GM18909 (cell line): ENCODE results near the gene ZBTB7C.

Source experiments
- ATAC-seq: cut with Tn5 transposase; IDR thresholded peaks from one replicate; pipeline ENCODE4 v1.9.1; 2021; ENCODE audit warnings: mild to moderate bottlenecking; ENCODE audit not compliant: unreplicated experiment, poor library complexity

The ZBTB7C gene

GRCh38 chr18:48330016-48330991 is 78.9 kb downstream of the ZBTB7C start:
- ATAC-seq: no peak

GRCh38 chr18:48328473-48329210 is 80.5 kb downstream of the ZBTB7C start:
- ATAC-seq: no peak

GRCh38 chr18:48326901-48327675 is 82.1 kb downstream of the ZBTB7C start:
- no peak for ATAC-seq

- no peak for ATAC-seq
These were observed 84.0 kb downstream of the ZBTB7C start for GRCh38 chr18:48325115-48325665.

- ATAC-seq: no peak
These were observed 84.5 kb downstream of the ZBTB7C start for GRCh38 chr18:48324651-48325050.

- no peak for ATAC-seq
These were observed 86.0 kb downstream of the ZBTB7C start for GRCh38 chr18:48323151-48323550.

GRCh38 chr18:48321536-48321935 is 87.6 kb downstream of the ZBTB7C start:
- ATAC-seq: no peak

- no peak for ATAC-seq
These were observed 88.1 kb downstream of the ZBTB7C start for GRCh38 chr18:48321121-48321520.

GRCh38 chr18:48320639-48320945 is 88.6 kb downstream of the ZBTB7C start:
- no peak for ATAC-seq

- ATAC-seq: no peak
These were observed 89.2 kb downstream of the ZBTB7C start for GRCh38 chr18:48319801-48320638.

- ATAC-seq: no peak
These were observed 90.7 kb downstream of the ZBTB7C start for GRCh38 chr18:48318436-48318835.

GRCh38 chr18:48317781-48318381 is 91.3 kb downstream of the ZBTB7C start:
- ATAC-seq: no peak

GRCh38 chr18:48316177-48316576 is 93.0 kb downstream of the ZBTB7C start:
- no peak for ATAC-seq

- ATAC-seq: no peak
These were observed 94.5 kb downstream of the ZBTB7C start for GRCh38 chr18:48314690-48315089.

GRCh38 chr18:48313792-48314191 is 95.4 kb downstream of the ZBTB7C start:
- no peak for ATAC-seq

GRCh38 chr18:48312066-48312465 is 97.1 kb downstream of the ZBTB7C start:
- ATAC-seq: no peak

- ATAC-seq: no peak
These were observed 98.2 kb downstream of the ZBTB7C start for GRCh38 chr18:48310999-48311398.

GRCh38 chr18:48310353-48310752 is 98.8 kb downstream of the ZBTB7C start:
- ATAC-seq: no peak
